ENCODE measurements around the gene CDRT15L2.
"Not testable (repeated sequence)": the region's sequence is repeated elsewhere in the genome, so short reads cannot be mapped to it uniquely, and the experiment has no call there.

Gene CDRT15L2

GRCh38 chr17:20579424-20579823, at the start of gene CDRT15L2:
Gene CDRT15L2 (plus strand): TSS chr17:20579724. CDS start chr17:20579744, 20 bp downstream.
- DNase-seq (ENCODE audit: low read depth in 2 of 2) = not testable (repeated sequence)

- not testable (repeated sequence) for DNase-seq (ENCODE audit: low read depth in 2 of 2)
These were observed 49.4 kb upstream of the CDRT15L2 start for GRCh38 chr17:20530104-20530503.

GRCh38 chr17:20532544-20533090, 46.9 kb upstream of the CDRT15L2 start:
- not testable (repeated sequence) for DNase-seq (ENCODE audit: low read depth in 2 of 2)

GRCh38 chr17:20533206-20533605, 46.3 kb upstream of the CDRT15L2 start:
- DNase-seq (ENCODE audit: low read depth in 2 of 2) = not testable (repeated sequence)

GRCh38 chr17:20534711-20535550, 44.6 kb upstream of the CDRT15L2 start:
- DNase-seq (ENCODE audit: low read depth in 2 of 2) = not testable (repeated sequence)

- DNase-seq (ENCODE audit: low read depth in 2 of 2) = not testable (repeated sequence)
These were observed 39.1 kb upstream of the CDRT15L2 start for GRCh38 chr17:20540414-20540813.

- DNase-seq (ENCODE audit: low read depth in 2 of 2) = not testable (repeated sequence)
These were observed 38.7 kb upstream of the CDRT15L2 start for GRCh38 chr17:20540865-20541264.

GRCh38 chr17:20541853-20542546, 37.5 kb upstream of the CDRT15L2 start:
- not testable (repeated sequence) for DNase-seq (ENCODE audit: low read depth in 2 of 2)

GRCh38 chr17:20547923-20548322, 31.6 kb upstream of the CDRT15L2 start:
- DNase-seq (ENCODE audit: low read depth in 2 of 2) = not testable (repeated sequence)

GRCh38 chr17:20552920-20553319, 26.6 kb upstream of the CDRT15L2 start:
- DNase-seq (ENCODE audit: low read depth in 2 of 2) = not testable (repeated sequence)

GRCh38 chr17:20554728-20555127, 24.8 kb upstream of the CDRT15L2 start:
- DNase-seq (ENCODE audit: low read depth in 2 of 2) = not testable (repeated sequence)

- not testable (repeated sequence) for DNase-seq (ENCODE audit: low read depth in 2 of 2)
These were observed 24.2 kb upstream of the CDRT15L2 start for GRCh38 chr17:20555135-20556010.

GRCh38 chr17:20558096-20558495, 21.4 kb upstream of the CDRT15L2 start:
- not testable (repeated sequence) for DNase-seq (ENCODE audit: low read depth in 2 of 2)

- DNase-seq (ENCODE audit: low read depth in 2 of 2) = not testable (repeated sequence)
These were observed 20.5 kb upstream of the CDRT15L2 start for GRCh38 chr17:20559018-20559417.

- no peak for DNase-seq (ENCODE audit: low read depth in 2 of 2)
These were observed 16.9 kb upstream of the CDRT15L2 start for GRCh38 chr17:20562587-20562986.

GRCh38 chr17:20565245-20565644, 14.3 kb upstream of the CDRT15L2 start:
- not testable (repeated sequence) for DNase-seq (ENCODE audit: low read depth in 2 of 2)

- DNase-seq (ENCODE audit: low read depth in 2 of 2) = no peak
These were observed 13.8 kb upstream of the CDRT15L2 start for GRCh38 chr17:20565711-20566110.

GRCh38 chr17:20566736-20567135, 12.8 kb upstream of the CDRT15L2 start:
- DNase-seq (ENCODE audit: low read depth in 2 of 2) = not testable (repeated sequence)

GRCh38 chr17:20567421-20567820, 12.1 kb upstream of the CDRT15L2 start:
- not testable (repeated sequence) for DNase-seq (ENCODE audit: low read depth in 2 of 2)

- not testable (repeated sequence) for DNase-seq (ENCODE audit: low read depth in 2 of 2)
These were observed 10.9 kb upstream of the CDRT15L2 start for GRCh38 chr17:20568604-20569003.

- not testable (repeated sequence) for DNase-seq (ENCODE audit: low read depth in 2 of 2)
These were observed 7.9 kb upstream of the CDRT15L2 start for GRCh38 chr17:20571653-20572052.
